HepG2 (cell line): Measurements from ENCODE around the gene SLC25A15. TPM values are rescaled to one million over a fixed set of nuclear protein-coding genes. Genes with fewer than 3 reads are reported as not detected.

Source experiments
- KLF11 ChIP-seq: IDR thresholded peaks from 2 replicates; pipeline ENCODE4 v1.6.1; 2016; ENCODE audit warnings: missing compliant biosample characterization
- MXI1 ChIP-seq: IDR thresholded peaks from 3 replicates; pipeline ENCODE4 v1.6.1; 2012; ENCODE audit warnings: low read depth, low read length, inconsistent platforms, borderline replicate concordance
- MYC ChIP-seq: sonication (generic); formaldehyde crosslinking; IDR thresholded peaks from 2 replicates; pipeline ENCODE4 v1.9.0; 2021; ENCODE audit warnings: missing genetic modification reagents, borderline replicate concordance
- POLR2AphosphoS2 ChIP-seq: IDR thresholded peaks from 2 replicates; pipeline ENCODE4 v1.6.1; 2011; ENCODE audit warnings: low read depth, low read length, improper control_type of control experiment
- RAD21 ChIP-seq: fragments of 450-650 bp; formaldehyde crosslinking; IDR thresholded peaks from 2 replicates; pipeline ENCODE4 v1.5.0; 2020; ENCODE audit warnings: mild to moderate bottlenecking
- REXO4 ChIP-seq: sonication (generic); formaldehyde crosslinking; IDR thresholded peaks from 2 replicates; pipeline ENCODE4 v1.8.0; 2022; ENCODE audit warnings: missing genetic modification reagents, mild to moderate bottlenecking, borderline replicate concordance
- ZC3H4 ChIP-seq: sonication (generic); formaldehyde crosslinking; IDR thresholded peaks from 2 replicates; pipeline ENCODE4 v1.4.0; 2020; ENCODE audit warnings: missing genetic modification reagents, borderline replicate concordance
- ZFP36 ChIP-seq: fragments of 150-350 bp; IDR thresholded peaks from 2 replicates; pipeline ENCODE4 v1.6.1; 2018; ENCODE audit warnings: borderline replicate concordance, low read length, low read depth; ENCODE audit not compliant: partially characterized antibody
- ZNF225 ChIP-seq: sonication (generic); formaldehyde crosslinking; IDR thresholded peaks from 2 replicates; pipeline ENCODE4 v1.4.0; 2020; ENCODE audit warnings: mild to moderate bottlenecking, missing genetic modification reagents
- ZNF263 ChIP-seq: sonication (generic); formaldehyde crosslinking; IDR thresholded peaks from 2 replicates; pipeline ENCODE4 v1.4.0; 2020; ENCODE audit warnings: missing genetic modification reagents
- ZNF274 ChIP-seq: sonication (generic); formaldehyde crosslinking; IDR thresholded peaks from 2 replicates; pipeline ENCODE4 v1.5.1; 2020; ENCODE audit warnings: mild to moderate bottlenecking, missing genetic modification reagents
- ZNF781 ChIP-seq: sonication (generic); formaldehyde crosslinking; IDR thresholded peaks from 2 replicates; pipeline ENCODE4 v1.5.1; 2020; ENCODE audit warnings: borderline replicate concordance, mild to moderate bottlenecking, missing genetic modification reagents; ENCODE audit errors: not compliant biosample characterization
- polyA plus RNA-seq, 8 experiments: library from polyadenylated mRNA; depleted of rRNA in 3 of 8; stranded (reverse) in 7 of 8; unstranded in 1 of 8; fragments of >200 nt; fragmentation: Illumina TruSeq in 4 of 8; extraction: Trizol in 4 of 8; gene quantifications; 2 replicates each; pipeline versions ENCODE4 v1.2.1 to v1.2.3, GENCODE V29; 2011 to 2016; ENCODE audit warnings: low read depth in 4 of 8, missing spikeins in 1 of 8, mixed read lengths in 1 of 8; ENCODE audit not compliant: insufficient read depth in 1 of 8
- total RNA-seq, 5 experiments: library from RNA; depleted of rRNA; stranded (reverse); fragments of >200 nt; fragmentation: Illumina TruSeq; extraction: Trizol; gene quantifications; 2 replicates each; pipeline ENCODE4 v1.2.3, GENCODE V29; 2016; ENCODE audit warnings: low read depth in 1 of 5
- TF ChIP-seq, protein P1 (sequence below): sonication (generic); formaldehyde crosslinking; conservative IDR thresholded peaks from 2 replicates; pipeline ENCODE4 v1.5.0; 2020; ENCODE audit warnings: missing genetic modification reagents
- TF ChIP-seq, protein P2 (sequence below): IDR thresholded peaks from 2 replicates; pipeline ENCODE4 v1.6.1; 2018; ENCODE audit warnings: missing genetic modification reagents
- TF ChIP-seq, protein P3 (sequence below), 2 experiments: IDR thresholded peaks; 2 replicates each; pipeline ENCODE4 v1.6.1; 2011 to 2012; ENCODE audit warnings: low read length in 2 of 2, borderline replicate concordance in 1 of 2, low read depth in 1 of 2, mild to moderate bottlenecking in 1 of 2, moderate library complexity in 1 of 2
- TF ChIP-seq, protein P4 (sequence below): IDR thresholded peaks from 2 replicates; pipeline ENCODE4 v1.6.1; 2016; ENCODE audit warnings: low read depth, control low read depth
- TF ChIP-seq, protein P5 (sequence below): sonication (generic); formaldehyde crosslinking; IDR thresholded peaks from 2 replicates; pipeline ENCODE4 v1.5.1; 2020; ENCODE audit warnings: missing genetic modification reagents, mild to moderate bottlenecking, borderline replicate concordance

Gene SLC25A15
- total and polyA plus RNA-seq, 2 of the 13 experiments (the other 11 are each of a cell fraction or from before 2014, with no cell fraction given): 17.3 to 39.1 TPM

DNA sequence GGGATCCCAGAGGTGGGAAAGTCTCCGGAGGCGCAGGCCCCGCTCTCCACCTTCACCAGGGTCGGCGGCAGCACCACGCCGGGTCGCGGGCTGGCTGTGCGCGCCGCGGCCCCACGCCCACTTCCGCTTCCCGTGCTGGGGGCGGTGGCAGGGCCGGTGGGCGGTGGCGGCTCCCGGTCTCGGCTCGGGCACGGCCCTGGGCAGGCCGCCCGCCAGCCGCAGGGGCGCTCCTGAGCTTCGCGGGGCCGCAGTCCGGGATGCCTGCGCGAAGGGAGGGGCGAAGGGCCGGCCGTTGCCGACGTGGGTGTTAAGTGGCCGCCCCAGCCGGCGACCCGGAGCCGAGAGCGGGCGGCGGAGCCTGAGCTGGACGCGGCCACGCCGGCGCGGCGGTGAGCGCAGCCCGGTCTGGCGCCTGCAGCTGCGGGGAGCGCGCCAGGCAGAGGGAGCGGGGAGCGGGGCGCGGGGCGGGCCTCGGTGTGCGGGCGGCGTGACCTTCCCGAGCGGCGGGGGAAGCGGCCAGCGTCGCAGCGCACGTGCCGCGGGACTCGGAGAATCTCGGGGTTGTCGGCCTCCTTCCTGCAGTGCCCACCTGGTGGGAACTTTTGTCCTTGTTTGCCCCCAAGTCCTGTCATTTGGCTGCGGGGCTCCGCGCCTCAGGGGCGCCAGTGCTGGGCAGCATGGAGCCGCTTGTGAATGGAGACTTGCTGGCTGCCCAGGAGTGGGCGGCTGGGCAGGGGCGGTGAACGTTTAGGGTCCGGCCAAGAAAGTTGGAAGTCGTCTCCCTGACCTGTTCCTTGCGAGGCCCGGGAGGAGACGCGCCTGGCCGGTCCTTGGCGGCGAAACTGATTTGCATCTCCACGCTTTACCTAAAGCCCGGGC, at the start of gene SLC25A15 (continued):
- TF ChIP-seq, protein P1, sequence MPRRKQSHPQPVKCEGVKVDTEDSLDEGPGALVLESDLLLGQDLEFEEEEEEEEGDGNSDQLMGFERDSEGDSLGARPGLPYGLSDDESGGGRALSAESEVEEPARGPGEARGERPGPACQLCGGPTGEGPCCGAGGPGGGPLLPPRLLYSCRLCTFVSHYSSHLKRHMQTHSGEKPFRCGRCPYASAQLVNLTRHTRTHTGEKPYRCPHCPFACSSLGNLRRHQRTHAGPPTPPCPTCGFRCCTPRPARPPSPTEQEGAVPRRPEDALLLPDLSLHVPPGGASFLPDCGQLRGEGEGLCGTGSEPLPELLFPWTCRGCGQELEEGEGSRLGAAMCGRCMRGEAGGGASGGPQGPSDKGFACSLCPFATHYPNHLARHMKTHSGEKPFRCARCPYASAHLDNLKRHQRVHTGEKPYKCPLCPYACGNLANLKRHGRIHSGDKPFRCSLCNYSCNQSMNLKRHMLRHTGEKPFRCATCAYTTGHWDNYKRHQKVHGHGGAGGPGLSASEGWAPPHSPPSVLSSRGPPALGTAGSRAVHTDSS (CRISPR knock-in tag): no peak
- TF ChIP-seq MYC (CRISPR knock-in tag) (peak; percentile 80; the same call in 1 of the 2 replicates), RAD21 (peak; percentile 95), ZFP36 (no peak), ZNF263 (CRISPR knock-in tag) (0 out of 2 replicates have a peak, but pooled peaks have one; percentile 24), ZNF274 (CRISPR knock-in tag) (0 out of 2 replicates have a peak, but pooled peaks have one; percentile 20), REXO4 (CRISPR knock-in tag) (0 out of 2 replicates have a peak, but pooled peaks have one; percentile 38), KLF11 (no peak), ZNF781 (no peak), ZNF225 (CRISPR knock-in tag) (no peak), MXI1 (peak; percentile 80; the same call in 2 of the 3 replicates), POLR2AphosphoS2 (no peak), ZC3H4 (CRISPR knock-in tag) (no peak)
- TF ChIP-seq, protein P2, sequence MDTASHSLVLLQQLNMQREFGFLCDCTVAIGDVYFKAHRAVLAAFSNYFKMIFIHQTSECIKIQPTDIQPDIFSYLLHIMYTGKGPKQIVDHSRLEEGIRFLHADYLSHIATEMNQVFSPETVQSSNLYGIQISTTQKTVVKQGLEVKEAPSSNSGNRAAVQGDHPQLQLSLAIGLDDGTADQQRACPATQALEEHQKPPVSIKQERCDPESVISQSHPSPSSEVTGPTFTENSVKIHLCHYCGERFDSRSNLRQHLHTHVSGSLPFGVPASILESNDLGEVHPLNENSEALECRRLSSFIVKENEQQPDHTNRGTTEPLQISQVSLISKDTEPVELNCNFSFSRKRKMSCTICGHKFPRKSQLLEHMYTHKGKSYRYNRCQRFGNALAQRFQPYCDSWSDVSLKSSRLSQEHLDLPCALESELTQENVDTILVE (CRISPR knock-in tag): peak; percentile 60; the same call in 1 of the 2 replicates
- TF ChIP-seq, protein P3, sequence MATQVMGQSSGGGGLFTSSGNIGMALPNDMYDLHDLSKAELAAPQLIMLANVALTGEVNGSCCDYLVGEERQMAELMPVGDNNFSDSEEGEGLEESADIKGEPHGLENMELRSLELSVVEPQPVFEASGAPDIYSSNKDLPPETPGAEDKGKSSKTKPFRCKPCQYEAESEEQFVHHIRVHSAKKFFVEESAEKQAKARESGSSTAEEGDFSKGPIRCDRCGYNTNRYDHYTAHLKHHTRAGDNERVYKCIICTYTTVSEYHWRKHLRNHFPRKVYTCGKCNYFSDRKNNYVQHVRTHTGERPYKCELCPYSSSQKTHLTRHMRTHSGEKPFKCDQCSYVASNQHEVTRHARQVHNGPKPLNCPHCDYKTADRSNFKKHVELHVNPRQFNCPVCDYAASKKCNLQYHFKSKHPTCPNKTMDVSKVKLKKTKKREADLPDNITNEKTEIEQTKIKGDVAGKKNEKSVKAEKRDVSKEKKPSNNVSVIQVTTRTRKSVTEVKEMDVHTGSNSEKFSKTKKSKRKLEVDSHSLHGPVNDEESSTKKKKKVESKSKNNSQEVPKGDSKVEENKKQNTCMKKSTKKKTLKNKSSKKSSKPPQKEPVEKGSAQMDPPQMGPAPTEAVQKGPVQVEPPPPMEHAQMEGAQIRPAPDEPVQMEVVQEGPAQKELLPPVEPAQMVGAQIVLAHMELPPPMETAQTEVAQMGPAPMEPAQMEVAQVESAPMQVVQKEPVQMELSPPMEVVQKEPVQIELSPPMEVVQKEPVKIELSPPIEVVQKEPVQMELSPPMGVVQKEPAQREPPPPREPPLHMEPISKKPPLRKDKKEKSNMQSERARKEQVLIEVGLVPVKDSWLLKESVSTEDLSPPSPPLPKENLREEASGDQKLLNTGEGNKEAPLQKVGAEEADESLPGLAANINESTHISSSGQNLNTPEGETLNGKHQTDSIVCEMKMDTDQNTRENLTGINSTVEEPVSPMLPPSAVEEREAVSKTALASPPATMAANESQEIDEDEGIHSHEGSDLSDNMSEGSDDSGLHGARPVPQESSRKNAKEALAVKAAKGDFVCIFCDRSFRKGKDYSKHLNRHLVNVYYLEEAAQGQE (IDR thresholded peaks at IDR 0.05; ENCODE audit: borderline replicate concordance in 1 of 2, low read depth in 1 of 2, low read length in 2 of 2): no peak
- TF ChIP-seq, protein P4, sequence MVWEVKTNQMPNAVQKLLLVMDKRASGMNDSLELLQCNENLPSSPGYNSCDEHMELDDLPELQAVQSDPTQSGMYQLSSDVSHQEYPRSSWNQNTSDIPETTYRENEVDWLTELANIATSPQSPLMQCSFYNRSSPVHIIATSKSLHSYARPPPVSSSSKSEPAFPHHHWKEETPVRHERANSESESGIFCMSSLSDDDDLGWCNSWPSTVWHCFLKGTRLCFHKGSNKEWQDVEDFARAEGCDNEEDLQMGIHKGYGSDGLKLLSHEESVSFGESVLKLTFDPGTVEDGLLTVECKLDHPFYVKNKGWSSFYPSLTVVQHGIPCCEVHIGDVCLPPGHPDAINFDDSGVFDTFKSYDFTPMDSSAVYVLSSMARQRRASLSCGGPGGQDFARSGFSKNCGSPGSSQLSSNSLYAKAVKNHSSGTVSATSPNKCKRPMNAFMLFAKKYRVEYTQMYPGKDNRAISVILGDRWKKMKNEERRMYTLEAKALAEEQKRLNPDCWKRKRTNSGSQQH: peak; percentile 85; the same call in 1 of the 2 replicates
- TF ChIP-seq, protein P5, sequence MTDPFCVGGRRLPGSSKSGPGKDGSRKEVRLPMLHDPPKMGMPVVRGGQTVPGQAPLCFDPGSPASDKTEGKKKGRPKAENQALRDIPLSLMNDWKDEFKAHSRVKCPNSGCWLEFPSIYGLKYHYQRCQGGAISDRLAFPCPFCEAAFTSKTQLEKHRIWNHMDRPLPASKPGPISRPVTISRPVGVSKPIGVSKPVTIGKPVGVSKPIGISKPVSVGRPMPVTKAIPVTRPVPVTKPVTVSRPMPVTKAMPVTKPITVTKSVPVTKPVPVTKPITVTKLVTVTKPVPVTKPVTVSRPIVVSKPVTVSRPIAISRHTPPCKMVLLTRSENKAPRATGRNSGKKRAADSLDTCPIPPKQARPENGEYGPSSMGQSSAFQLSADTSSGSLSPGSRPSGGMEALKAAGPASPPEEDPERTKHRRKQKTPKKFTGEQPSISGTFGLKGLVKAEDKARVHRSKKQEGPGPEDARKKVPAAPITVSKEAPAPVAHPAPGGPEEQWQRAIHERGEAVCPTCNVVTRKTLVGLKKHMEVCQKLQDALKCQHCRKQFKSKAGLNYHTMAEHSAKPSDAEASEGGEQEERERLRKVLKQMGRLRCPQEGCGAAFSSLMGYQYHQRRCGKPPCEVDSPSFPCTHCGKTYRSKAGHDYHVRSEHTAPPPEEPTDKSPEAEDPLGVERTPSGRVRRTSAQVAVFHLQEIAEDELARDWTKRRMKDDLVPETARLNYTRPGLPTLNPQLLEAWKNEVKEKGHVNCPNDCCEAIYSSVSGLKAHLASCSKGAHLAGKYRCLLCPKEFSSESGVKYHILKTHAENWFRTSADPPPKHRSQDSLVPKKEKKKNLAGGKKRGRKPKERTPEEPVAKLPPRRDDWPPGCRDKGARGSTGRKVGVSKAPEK (CRISPR knock-in tag): no peak
